DMS153 treated with DMSO at 0.1 percent for 48 hours (cell line): Measurements from ENCODE around the gene PRKG1.
"Not testable (repeated sequence)": the region's sequence is repeated elsewhere in the genome, so short reads cannot be mapped to it uniquely, and the experiment has no call there.

Experiments used
- DNase-seq: peaks from one replicate; lab custom pipeline; 2025; ENCODE audit not compliant: unreplicated experiment; lab: John Stamatoyannopoulos, UW

PRKG1 gene

GRCh38 chr10:51260376-51260775, 186.1 kb downstream of the PRKG1 start:
- DNase-seq = no peak

GRCh38 chr10:51266496-51266895, 192.2 kb downstream of the PRKG1 start:
- DNase-seq = no peak

DNA sequence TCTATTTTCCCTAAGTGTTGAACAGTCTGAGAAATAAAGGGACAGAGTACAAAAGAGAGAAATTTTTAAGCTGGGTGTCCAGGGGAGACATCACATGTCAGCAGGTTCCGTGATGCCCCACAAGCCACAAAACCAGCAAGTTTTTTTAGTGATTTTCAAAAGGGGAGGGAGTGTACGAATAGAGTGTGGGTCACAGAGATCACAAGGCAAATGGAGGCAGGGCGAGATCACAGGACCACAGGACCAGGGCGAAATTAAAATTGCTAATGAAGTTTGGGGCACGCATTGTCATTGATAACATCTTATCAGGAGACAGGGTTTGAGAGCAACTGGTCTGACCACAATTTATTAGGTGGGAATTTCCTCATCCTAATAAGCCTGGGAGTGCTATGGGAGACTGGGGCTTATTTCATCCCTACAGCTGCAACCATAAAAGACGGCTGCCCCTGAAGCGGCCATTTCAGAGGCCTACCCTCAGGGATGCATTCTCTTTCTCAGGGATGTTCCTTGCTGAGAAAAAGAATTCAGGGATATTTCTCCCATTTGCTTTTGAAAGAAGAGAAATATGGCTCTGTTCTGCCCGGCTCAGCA, 193.8 kb downstream of the PRKG1 start:
- DNase-seq = not testable (repeated sequence)

DNA sequence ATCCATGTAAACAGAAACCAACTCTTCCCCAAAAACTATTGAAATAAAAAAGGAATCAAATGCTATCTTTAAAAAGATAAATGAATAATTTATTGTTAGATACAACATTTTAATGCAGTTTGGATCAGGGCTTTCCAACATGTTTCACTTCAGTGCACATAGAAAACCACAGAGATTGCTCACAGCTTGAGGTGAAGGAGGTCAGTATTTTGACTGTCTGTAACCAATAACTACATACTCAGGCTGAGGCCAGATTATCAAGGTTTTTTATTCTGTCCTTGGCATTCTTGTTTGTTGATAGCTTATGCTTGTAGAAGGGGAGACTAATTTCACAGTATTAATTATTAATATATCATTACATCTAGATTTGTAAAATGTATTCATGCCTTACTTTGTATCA, 195.5 kb downstream of the PRKG1 start:
- DNase-seq = no peak

- DNase-seq = no peak
These were observed 196.7 kb downstream of the PRKG1 start for GRCh38 chr10:51270936-51271530.

DNA sequence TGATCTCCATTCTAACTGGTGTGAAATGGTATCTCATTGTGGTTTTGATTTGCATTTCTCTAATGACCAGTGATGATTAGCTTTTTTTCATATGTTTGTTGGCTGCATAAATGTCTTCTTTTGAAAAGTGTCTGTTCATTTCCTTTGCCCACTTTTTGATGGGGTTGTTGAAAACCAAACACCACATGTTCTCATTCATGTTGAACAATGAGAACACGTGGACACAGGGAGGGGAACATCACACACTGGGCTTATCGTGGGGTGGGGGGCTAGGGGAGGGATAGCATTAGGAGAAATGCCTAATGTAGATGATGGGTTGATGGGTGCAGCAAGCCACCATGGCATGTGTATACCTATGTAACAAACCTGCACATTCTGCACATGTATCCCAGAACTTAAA, 197.8 kb downstream of the PRKG1 start:
- not testable (repeated sequence) for DNase-seq

GRCh38 chr10:51272555-51272954, 198.3 kb downstream of the PRKG1 start:
- DNase-seq = no peak

GRCh38 chr10:51273574-51273973, 199.3 kb downstream of the PRKG1 start:
- DNase-seq = no peak

GRCh38 chr10:51276097-51276496, 201.8 kb downstream of the PRKG1 start:
- not testable (repeated sequence) for DNase-seq

GRCh38 chr10:51281387-51281786, 207.1 kb downstream of the PRKG1 start:
- not testable (repeated sequence) for DNase-seq

GRCh38 chr10:51285601-51286000, 211.3 kb downstream of the PRKG1 start:
- DNase-seq = no peak

DNA sequence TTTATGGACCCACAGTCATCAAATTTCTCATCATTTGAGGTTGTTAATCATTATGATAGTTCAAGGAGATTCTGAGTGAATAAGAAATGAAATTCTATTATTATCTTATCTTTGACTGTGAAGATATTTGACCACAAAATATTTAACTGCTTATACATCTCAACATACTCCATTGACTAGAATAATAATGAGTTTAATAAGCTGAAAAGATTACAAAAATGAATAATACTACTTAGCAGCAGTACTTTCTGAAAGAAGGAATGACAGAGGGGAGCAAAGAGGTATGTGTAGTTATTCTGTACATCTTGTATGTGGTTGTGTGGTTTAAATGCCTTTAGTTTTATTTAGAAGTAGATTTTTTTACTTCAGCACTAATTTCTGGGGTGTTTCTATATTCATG, 214.2 kb downstream of the PRKG1 start:
- DNase-seq = no peak

DNA sequence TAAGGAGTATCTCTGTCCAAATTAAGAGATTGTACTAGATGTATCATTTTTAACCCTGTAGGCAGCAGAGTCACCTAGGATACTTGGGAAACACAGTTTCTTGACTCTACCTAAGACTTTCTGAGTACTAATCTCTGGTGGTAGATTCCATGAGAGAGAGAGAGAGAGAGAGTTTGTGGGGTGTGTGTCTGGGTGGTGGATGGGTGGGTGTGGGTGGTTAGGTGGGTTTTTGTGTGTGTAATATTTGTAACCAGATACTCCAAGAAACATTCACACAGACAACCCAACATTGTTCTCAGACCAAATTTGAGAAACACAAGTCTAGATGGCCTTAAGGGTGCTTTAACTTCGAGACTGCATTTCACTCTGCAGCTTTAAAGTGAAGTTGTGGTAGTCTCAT, 215.2 kb downstream of the PRKG1 start:
- no peak for DNase-seq

GRCh38 chr10:51291961-51292360, 217.7 kb downstream of the PRKG1 start:
- DNase-seq = no peak

- no peak for DNase-seq
These were observed 223.2 kb downstream of the PRKG1 start for GRCh38 chr10:51297438-51297837.

- DNase-seq = no peak
These were observed 226.5 kb downstream of the PRKG1 start for GRCh38 chr10:51300617-51301304.

GRCh38 chr10:51301644-51302043, 227.4 kb downstream of the PRKG1 start:
- no peak for DNase-seq

DNA sequence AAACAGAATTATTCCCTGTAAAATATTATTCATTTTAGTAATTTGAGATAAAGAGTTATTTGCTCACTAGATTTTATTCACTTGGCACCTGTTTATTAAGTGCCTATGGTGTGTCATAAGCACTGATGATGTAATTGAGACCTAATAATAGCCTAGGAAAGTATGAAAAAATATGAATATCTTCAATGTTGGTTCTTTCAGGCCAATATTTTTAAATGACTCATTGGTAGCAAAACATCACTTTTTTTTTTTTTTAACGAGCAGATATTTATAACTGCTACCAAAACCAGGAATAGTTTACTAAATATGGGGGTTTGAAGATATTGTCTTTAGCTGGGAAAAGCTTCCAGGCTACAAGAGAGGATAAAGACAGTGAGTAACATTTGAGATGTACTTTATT, 228.0 kb downstream of the PRKG1 start:
- no peak for DNase-seq

GRCh38 chr10:51308116-51308515, 233.8 kb downstream of the PRKG1 start:
- DNase-seq = no peak

- DNase-seq = no peak
These were observed 236.9 kb downstream of the PRKG1 start for GRCh38 chr10:51311228-51311627.

GRCh38 chr10:51312817-51313216, 238.5 kb downstream of the PRKG1 start:
- no peak for DNase-seq

DNA sequence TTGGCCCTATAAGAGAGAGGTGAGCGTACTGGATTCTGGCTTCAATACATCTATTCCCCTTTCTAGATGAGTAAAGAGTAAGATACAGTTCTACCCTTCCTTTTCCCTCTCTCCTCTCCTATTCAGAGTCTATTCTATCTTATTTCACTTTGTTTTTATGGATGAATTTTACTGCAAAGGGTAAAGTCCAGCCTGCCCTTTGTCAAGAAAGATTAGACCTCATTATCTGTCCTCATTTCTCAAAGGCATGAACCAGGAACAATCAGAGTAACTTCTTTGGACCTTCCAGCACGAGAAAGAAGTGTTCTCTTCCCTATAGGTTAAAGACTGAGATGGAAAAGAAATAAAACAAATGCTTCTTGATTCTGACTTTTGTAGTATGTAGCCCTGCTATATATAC, 239.0 kb downstream of the PRKG1 start:
- DNase-seq = no peak
